Vagina (tissue), 2 donors: ENCODE data around the gene INTS14. TPM values are rescaled to one million over a fixed set of nuclear protein-coding genes. Genes with fewer than 3 reads are reported as not detected.

Experiments
- DNase-seq, 2 donors: peaks; one replicate each; pipeline ENCODE4 v3.0.0-alpha.2; 2017; ENCODE audit errors: extremely low spot score in 2 of 2
- H3K27ac ChIP-seq: fragments of 200-600 bp; sonication (generic); one replicate; pipeline ENCODE4 v1.5.1; 2019
- H3K27me3 ChIP-seq: fragments of 200-600 bp; sonication (generic); one replicate; pipeline ENCODE4 v1.5.1; 2019
- H3K36me3 ChIP-seq, 2 donors: fragments of 200-600 bp; sonication (generic); one replicate each; pipeline ENCODE4 v1.5.1; 2017 to 2019
- H3K4me1 ChIP-seq: fragments of 200-600 bp; sonication (generic); one replicate; pipeline ENCODE4 v1.5.1; 2019
- H3K4me3 ChIP-seq, 2 donors: fragments of 200-600 bp; sonication (generic); 1 replicate in 1 of 2; 2 replicates in 1 of 2; pipeline ENCODE4 v1.5.1; 2016 to 2019
- H3K9me3 ChIP-seq: fragments of 200-600 bp; sonication (generic); one replicate; pipeline ENCODE4 v1.5.1; 2019
- POLR2A ChIP-seq, 2 donors: fragments of 450-650 bp; IDR thresholded peaks; one replicate each; pipeline ENCODE4 v1.6.1; 2017; ENCODE audit warnings: antibody characterized with exemption in 2 of 2, mild to moderate bottlenecking in 2 of 2, moderate library complexity in 2 of 2
- POLR2AphosphoS5 ChIP-seq, 2 donors: sonication (generic); formaldehyde crosslinking; IDR thresholded peaks; one replicate each; pipeline ENCODE4 v1.9.0; 2017; ENCODE audit warnings: antibody characterized with exemption in 2 of 2, mild to moderate bottlenecking in 2 of 2, low read depth in 1 of 2; ENCODE audit not compliant: insufficient read depth in 1 of 2
- intact Hi-C: fragments of 100-400 bp; cut with DNase I; formaldehyde crosslinking; loops from one replicate; pipeline ENCODE4 v1.15.1; 2023
- total RNA-seq: library from RNA; depleted of rRNA; stranded (reverse); fragments of >200 nt; gene quantifications from one replicate; pipeline ENCODE4 v1.2.3, GENCODE V29; 2016
- TF ChIP-seq, protein P1 (sequence below), 3 experiments: fragments of 450-650 bp in 2 of 3; fragments of 200-600 bp in 1 of 3; sonication (generic) in 1 of 3; IDR thresholded peaks; one replicate each; pipeline ENCODE4 v1.5.1; 2017 to 2019; ENCODE audit warnings: antibody characterized with exemption in 3 of 3, mild to moderate bottlenecking in 2 of 3, moderate library complexity in 2 of 3

INTS14 gene
- 28.0 TPM for total RNA-seq

GRCh38 chr15:65610871-65611718 is at the start of gene INTS14:
Gene INTS14, minus strand, starts transcription at chr15:65611131. Its CDS starts 3,751 bp downstream, at chr15:65607380.
- no peaks in the 10 kb centered on the region for H3K27me3 ChIP-seq
- peak within 1 kb of the TSS; percentile 83 for H3K27ac ChIP-seq
- TF ChIP-seq POLR2AphosphoS5 (IDR thresholded peaks at IDR 0.05; ENCODE audit: insufficient read depth in 1 of 2, low read depth in 1 of 2) (peak; percentile 94), POLR2A (IDR thresholded peaks at IDR 0.05) (peak in 1 of 2 donors; percentile 16)
- TF ChIP-seq, protein P1, sequence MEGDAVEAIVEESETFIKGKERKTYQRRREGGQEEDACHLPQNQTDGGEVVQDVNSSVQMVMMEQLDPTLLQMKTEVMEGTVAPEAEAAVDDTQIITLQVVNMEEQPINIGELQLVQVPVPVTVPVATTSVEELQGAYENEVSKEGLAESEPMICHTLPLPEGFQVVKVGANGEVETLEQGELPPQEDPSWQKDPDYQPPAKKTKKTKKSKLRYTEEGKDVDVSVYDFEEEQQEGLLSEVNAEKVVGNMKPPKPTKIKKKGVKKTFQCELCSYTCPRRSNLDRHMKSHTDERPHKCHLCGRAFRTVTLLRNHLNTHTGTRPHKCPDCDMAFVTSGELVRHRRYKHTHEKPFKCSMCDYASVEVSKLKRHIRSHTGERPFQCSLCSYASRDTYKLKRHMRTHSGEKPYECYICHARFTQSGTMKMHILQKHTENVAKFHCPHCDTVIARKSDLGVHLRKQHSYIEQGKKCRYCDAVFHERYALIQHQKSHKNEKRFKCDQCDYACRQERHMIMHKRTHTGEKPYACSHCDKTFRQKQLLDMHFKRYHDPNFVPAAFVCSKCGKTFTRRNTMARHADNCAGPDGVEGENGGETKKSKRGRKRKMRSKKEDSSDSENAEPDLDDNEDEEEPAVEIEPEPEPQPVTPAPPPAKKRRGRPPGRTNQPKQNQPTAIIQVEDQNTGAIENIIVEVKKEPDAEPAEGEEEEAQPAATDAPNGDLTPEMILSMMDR (IDR thresholded peaks at IDR 0.05), result peak; percentile 28 to 87 (median 44)
- H3K4me3 ChIP-seq, result peak within 1 kb of the TSS; percentile 79 to 91
- peak in 1 of 2 donors; percentile 95 for DNase-seq
- intact Hi-C loops, result no loop called here
- peaks cover 30% of the 10 kb centered on the region for H3K4me1 ChIP-seq
- H3K9me3 ChIP-seq, result no peaks in the 10 kb centered on the region
- no peaks in the 10 kb centered on the region for H3K36me3 ChIP-seq

DNA sequence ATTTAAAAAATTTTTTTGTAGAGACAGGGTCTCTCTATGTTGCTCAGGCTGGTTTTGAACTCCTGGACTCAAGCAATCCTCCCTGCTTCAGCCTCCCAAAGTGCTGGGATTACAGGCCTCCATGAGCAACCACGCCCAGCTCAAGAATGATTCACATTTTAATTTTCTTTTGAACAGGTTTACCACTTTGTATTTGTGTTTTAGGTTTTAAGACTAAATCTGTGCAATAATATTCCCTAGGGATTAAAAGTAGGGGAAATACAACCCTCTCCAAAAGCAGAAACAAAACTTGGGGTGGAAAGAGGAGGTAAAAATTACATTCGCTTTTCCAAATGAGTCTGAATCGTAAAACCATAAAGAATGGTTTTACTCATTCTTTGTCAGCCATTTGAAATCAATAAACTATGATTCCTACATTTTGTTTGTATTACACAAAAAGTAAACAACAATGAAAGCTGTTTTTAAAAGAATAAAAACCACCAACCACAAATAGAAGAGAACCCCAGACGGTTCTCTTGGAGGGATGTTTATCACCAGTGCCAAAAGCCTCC is 48.6 kb upstream of the INTS14 start:
- no peak for TF ChIP-seq POLR2A (IDR thresholded peaks at IDR 0.05)
- TF ChIP-seq, protein P1 (IDR thresholded peaks at IDR 0.05), result no peak
- no peak for TF ChIP-seq POLR2AphosphoS5 (IDR thresholded peaks at IDR 0.05; ENCODE audit: insufficient read depth in 1 of 2, low read depth in 1 of 2)
- intact Hi-C loops, result no loop called here
- no peaks in the 10 kb centered on the region for H3K4me1 ChIP-seq

DNA sequence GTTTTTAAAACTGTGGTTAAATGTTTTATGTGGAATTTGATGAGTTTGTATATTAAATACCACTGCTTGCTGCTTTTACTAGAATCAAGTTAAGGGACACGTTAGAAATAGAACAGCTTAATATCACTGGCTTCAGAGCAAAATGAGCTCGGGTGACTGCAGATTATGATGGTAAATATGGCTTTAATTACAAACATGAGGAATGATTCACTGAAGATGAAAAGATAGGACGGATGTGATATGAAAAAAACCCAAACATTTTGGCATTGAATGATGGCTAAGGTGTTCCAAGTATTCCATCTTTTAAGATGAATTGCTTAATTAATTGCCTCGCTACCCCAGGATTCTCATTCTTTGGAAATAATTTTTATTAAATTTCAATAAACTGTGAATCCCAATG is 44.5 kb upstream of the INTS14 start:
- Histone ChIP-seq H3K36me3 (peaks cover 0 to 6% of the 10 kb centered on the region in 2 donors), H3K4me3 (no peak overlapping the region), H3K27me3 (no peaks in the 10 kb centered on the region), H3K9me3 (no peaks in the 10 kb centered on the region), H3K27ac (no peak overlapping the region), H3K4me1 (no peaks in the 10 kb centered on the region)
- no peak for TF ChIP-seq POLR2AphosphoS5 (IDR thresholded peaks at IDR 0.05; ENCODE audit: insufficient read depth in 1 of 2, low read depth in 1 of 2)
- no peak for TF ChIP-seq POLR2A (IDR thresholded peaks at IDR 0.05)
- TF ChIP-seq, protein P1 (IDR thresholded peaks at IDR 0.05), result no peak
- intact Hi-C loops, result no loop called here
- DNase-seq, result no peak

More for the DNA sequence above, 48.6 kb upstream of the INTS14 start:
- Histone ChIP-seq H3K27ac (no peak overlapping the region), H3K9me3 (no peaks in the 10 kb centered on the region), H3K4me3 (no peak overlapping the region), H3K27me3 (no peaks in the 10 kb centered on the region), H3K36me3 (peaks cover 3 to 12% of the 10 kb centered on the region in 2 donors)
- no peak for DNase-seq

DNA sequence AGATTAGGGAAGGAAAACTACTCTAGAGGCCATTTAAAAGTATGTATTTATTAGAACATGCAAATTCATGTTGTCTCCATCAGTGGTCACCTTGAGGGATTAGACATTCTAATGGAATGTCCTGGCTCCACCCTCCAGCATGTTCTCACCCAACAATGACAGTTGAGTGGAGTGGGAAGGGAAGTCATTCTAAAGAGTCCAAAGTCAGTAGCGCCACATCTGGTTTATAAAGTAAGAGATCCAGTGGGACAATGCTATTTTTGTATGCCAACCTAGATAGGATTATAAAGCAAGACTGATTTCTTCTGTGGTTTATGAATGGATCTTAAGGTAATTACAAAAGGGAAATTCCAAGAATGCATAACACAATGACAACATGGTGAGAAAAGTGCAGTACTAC is 44.1 kb upstream of the INTS14 start:
- intact Hi-C loops, result no loop called here
- no peak for DNase-seq
- TF ChIP-seq POLR2AphosphoS5 (IDR thresholded peaks at IDR 0.05; ENCODE audit: insufficient read depth in 1 of 2, low read depth in 1 of 2) (no peak), POLR2A (IDR thresholded peaks at IDR 0.05) (no peak)
- TF ChIP-seq, protein P1 (IDR thresholded peaks at IDR 0.05), result no peak
- Histone ChIP-seq H3K36me3 (peaks cover 0 to 6% of the 10 kb centered on the region in 2 donors), H3K27ac (no peak overlapping the region), H3K9me3 (no peaks in the 10 kb centered on the region), H3K4me3 (no peak overlapping the region), H3K4me1 (no peaks in the 10 kb centered on the region), H3K27me3 (no peaks in the 10 kb centered on the region)
